ENCODE data around the gene KRTAP1-1. TPM values are rescaled to one million over a fixed set of nuclear protein-coding genes. Genes with fewer than 3 reads are reported as not detected.
"Not testable (repeated sequence)": the region's sequence is repeated elsewhere in the genome, so short reads cannot be mapped to it uniquely, and the experiment has no call there.

Gene KRTAP1-1
- total RNA-seq, 1 donor from 2014 or later: not detected

DNA sequence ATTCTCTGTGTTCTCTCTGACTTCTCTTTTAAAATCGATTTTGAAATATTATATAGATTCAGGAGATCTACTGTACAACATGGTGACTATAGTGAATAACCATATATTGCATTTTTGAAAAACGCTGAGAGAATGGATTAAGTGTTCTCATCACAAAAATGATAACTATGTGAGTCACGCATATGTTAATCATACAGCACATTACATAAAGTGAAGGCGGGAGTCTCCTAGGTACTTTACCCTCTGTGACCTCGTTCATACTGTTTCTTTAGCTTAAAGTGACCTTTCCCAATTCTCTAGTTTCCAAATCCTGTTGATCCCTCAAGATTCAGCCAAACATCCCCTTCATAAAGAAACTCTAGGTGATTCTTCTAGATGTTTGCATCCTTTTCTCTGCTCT, 38.4 kb downstream of the KRTAP1-1 start:
- TF ChIP-seq, protein P1, sequence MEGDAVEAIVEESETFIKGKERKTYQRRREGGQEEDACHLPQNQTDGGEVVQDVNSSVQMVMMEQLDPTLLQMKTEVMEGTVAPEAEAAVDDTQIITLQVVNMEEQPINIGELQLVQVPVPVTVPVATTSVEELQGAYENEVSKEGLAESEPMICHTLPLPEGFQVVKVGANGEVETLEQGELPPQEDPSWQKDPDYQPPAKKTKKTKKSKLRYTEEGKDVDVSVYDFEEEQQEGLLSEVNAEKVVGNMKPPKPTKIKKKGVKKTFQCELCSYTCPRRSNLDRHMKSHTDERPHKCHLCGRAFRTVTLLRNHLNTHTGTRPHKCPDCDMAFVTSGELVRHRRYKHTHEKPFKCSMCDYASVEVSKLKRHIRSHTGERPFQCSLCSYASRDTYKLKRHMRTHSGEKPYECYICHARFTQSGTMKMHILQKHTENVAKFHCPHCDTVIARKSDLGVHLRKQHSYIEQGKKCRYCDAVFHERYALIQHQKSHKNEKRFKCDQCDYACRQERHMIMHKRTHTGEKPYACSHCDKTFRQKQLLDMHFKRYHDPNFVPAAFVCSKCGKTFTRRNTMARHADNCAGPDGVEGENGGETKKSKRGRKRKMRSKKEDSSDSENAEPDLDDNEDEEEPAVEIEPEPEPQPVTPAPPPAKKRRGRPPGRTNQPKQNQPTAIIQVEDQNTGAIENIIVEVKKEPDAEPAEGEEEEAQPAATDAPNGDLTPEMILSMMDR (IDR thresholded peaks at IDR 0.05; ENCODE audit: borderline replicate concordance): no peak

GRCh38 chr17:41001795-41002194, 39.5 kb downstream of the KRTAP1-1 start:
- Histone ChIP-seq H3K27me3 (ENCODE audit: low read depth) (peaks cover 56% of the 10 kb centered on the region), H3K4me1 (no peaks in the 10 kb centered on the region), H3K27ac (replicated peaks) (no peak overlapping the region), H3K36me3 (no peaks in the 10 kb centered on the region), H3K9me3 (replicated peaks) (no peaks in the 10 kb centered on the region), H3K4me3 (no peak overlapping the region)
- no peak for DNase-seq
- TF ChIP-seq, protein P1 (IDR thresholded peaks at IDR 0.05; ENCODE audit: borderline replicate concordance): no peak
- intact Hi-C loops (cut with micrococcal nuclease): no loop called here

More for the DNA sequence above, 38.4 kb downstream of the KRTAP1-1 start:
- no peaks in the 10 kb centered on the region for H3K4me1 ChIP-seq
- intact Hi-C loops (cut with micrococcal nuclease): no loop called here
- H3K36me3 ChIP-seq: no peaks in the 10 kb centered on the region
- no peaks in the 10 kb centered on the region for H3K9me3 ChIP-seq (replicated peaks)
- H3K27me3 ChIP-seq (ENCODE audit: low read depth): peaks cover 46% of the 10 kb centered on the region
- DNase-seq: no peak
- H3K4me3 ChIP-seq: no peak overlapping the region
- H3K27ac ChIP-seq (replicated peaks): no peak overlapping the region

DNA sequence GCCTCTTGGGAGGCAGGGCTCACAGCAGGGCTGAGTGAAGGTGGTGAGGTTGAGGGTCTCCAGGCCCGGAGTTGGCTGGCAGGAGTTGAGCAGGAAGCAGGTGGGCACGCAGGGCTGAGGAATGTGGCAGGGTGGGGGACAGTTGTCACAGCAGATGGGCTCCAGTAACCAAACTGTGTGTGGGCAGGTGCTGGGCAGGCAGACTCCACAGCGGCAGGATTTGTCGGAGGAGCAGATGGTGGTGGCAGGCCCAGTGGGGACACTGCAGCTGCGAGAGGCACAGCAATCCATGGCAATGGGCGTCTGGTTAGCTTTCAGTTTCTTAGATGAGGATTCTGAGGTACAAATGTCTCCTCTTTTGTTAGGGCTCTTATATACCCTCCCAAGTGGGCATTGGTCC, 41.7 kb downstream of the KRTAP1-1 start, which contains the start of gene KRTAP3-2:
Gene KRTAP3-2, minus strand, starts transcription at position 344 of the 400 bp plus-strand sequence. Its CDS starts 53 bp downstream, at position 291.
- peaks cover 74% of the 10 kb centered on the region for H3K27me3 ChIP-seq (ENCODE audit: low read depth)
- H3K9me3 ChIP-seq (replicated peaks); H3K4me3 ChIP-seq; H3K4me1 ChIP-seq; DNase-seq; intact Hi-C loops (cut with micrococcal nuclease); H3K36me3 ChIP-seq; H3K27ac ChIP-seq (replicated peaks): not testable (repeated sequence)

GRCh38 chr17:40997361-40997760, 43.9 kb downstream of the KRTAP1-1 start:
- Histone ChIP-seq H3K4me3 (no peak overlapping the region), H3K9me3 (replicated peaks) (no peaks in the 10 kb centered on the region), H3K27me3 (ENCODE audit: low read depth) (peaks cover 83% of the 10 kb centered on the region), H3K36me3 (no peaks in the 10 kb centered on the region), H3K27ac (replicated peaks) (no peak overlapping the region), H3K4me1 (no peaks in the 10 kb centered on the region)
- TF ChIP-seq, protein P1 (IDR thresholded peaks at IDR 0.05; ENCODE audit: borderline replicate concordance): no peak
- DNase-seq: no peak
- intact Hi-C loops (cut with micrococcal nuclease): no loop called here

- H3K4me3 ChIP-seq: no peak overlapping the region
- H3K4me1 ChIP-seq: no peaks in the 10 kb centered on the region
- no peaks in the 10 kb centered on the region for H3K36me3 ChIP-seq
- TF ChIP-seq, protein P1 (IDR thresholded peaks at IDR 0.05; ENCODE audit: borderline replicate concordance): no peak
- H3K9me3 ChIP-seq (replicated peaks): no peaks in the 10 kb centered on the region
- H3K27me3 ChIP-seq (ENCODE audit: low read depth): peaks cover 87% of the 10 kb centered on the region
- DNase-seq: no peak
- intact Hi-C loops (cut with micrococcal nuclease): no loop called here
- no peak overlapping the region for H3K27ac ChIP-seq (replicated peaks)
Measured at GRCh38 chr17:40996829-40997228, 44.4 kb downstream of the KRTAP1-1 start.

DNA sequence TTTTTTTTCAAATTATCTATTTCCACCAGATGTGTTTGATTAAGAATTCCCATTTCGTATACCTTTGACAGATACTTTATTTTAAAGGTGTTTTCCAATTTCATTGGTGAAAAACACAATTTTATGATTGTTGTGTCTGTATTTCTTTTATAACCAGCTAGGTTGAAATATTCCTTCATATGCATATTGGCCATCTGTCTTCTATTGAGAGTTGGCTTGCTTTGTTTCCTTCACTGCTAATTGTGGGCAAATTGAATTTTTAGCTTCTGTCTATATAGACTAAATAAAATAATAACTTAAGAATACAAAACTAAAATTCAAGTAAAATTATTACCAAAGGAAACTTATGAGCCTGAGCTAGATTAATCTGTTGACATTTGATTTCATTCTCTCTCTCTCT, 46.1 kb downstream of the KRTAP1-1 start:
- Histone ChIP-seq H3K27me3 (ENCODE audit: low read depth) (peaks cover 88% of the 10 kb centered on the region), H3K27ac (replicated peaks) (no peak overlapping the region), H3K36me3 (no peaks in the 10 kb centered on the region), H3K4me3 (no peak overlapping the region), H3K4me1 (no peaks in the 10 kb centered on the region), H3K9me3 (replicated peaks) (peaks cover 7% of the 10 kb centered on the region)
- no peak for DNase-seq
- TF ChIP-seq, protein P1 (IDR thresholded peaks at IDR 0.05; ENCODE audit: borderline replicate concordance): no peak
- intact Hi-C loops (cut with micrococcal nuclease): no loop called here

Measured in left ventricle myocardium inferior (tissue), 1 donor.